ENCODE measurements around the gene C12orf54.

DNA sequence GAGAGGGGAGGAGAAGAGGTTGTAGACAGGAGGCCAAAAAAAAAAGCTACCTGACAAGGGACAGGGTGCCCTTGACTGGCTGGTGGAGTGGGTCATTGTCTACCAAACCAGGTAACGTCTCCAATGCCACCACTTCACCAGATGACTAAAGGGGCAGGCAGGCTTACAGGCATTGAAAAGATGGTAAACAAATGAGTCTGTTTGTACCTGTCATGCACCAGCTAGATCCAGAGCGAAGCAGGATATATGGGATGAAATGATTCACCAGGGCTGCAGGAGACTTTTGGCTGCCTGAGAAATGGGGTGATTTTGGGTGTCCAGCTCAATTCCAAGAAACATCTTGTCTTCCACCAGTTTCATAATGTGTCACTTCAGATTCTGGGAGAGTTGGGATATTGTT lies 4.0 kb downstream of the C12orf54 start:
- TF ChIP-seq, protein P1, sequence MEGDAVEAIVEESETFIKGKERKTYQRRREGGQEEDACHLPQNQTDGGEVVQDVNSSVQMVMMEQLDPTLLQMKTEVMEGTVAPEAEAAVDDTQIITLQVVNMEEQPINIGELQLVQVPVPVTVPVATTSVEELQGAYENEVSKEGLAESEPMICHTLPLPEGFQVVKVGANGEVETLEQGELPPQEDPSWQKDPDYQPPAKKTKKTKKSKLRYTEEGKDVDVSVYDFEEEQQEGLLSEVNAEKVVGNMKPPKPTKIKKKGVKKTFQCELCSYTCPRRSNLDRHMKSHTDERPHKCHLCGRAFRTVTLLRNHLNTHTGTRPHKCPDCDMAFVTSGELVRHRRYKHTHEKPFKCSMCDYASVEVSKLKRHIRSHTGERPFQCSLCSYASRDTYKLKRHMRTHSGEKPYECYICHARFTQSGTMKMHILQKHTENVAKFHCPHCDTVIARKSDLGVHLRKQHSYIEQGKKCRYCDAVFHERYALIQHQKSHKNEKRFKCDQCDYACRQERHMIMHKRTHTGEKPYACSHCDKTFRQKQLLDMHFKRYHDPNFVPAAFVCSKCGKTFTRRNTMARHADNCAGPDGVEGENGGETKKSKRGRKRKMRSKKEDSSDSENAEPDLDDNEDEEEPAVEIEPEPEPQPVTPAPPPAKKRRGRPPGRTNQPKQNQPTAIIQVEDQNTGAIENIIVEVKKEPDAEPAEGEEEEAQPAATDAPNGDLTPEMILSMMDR (IDR thresholded peaks at IDR 0.05): no peak
- TF ChIP-seq POLR2A (IDR thresholded peaks at IDR 0.05): no peak
